Measurements from ENCODE around the gene BDP1.
"Not testable (repeated sequence)": the region's sequence is repeated elsewhere in the genome, so short reads cannot be mapped to it uniquely, and the experiment has no call there.

- TF ChIP-seq CEBPB (IDR thresholded peaks at IDR 0.05; ENCODE audit: low read depth, low read length); CTCF (conservative IDR thresholded peaks at IDR 0.05; ENCODE audit: low read depth, low read length); MAFK (IDR thresholded peaks at IDR 0.05; ENCODE audit: low read depth, low read length); SMC3 (IDR thresholded peaks at IDR 0.05; ENCODE audit: low read depth, low read length); MAZ (IDR thresholded peaks at IDR 0.05; ENCODE audit: borderline replicate concordance, low read depth, low read length): not testable (repeated sequence)
These were observed 122.4 kb downstream of the BDP1 start for GRCh38 chr5:71577839-71578238.

Data from IMR-90 (cell line).